Osteoblast (primary cell): Measurements from ENCODE around the gene FARS2. TPM values are rescaled to one million over a fixed set of nuclear protein-coding genes. Genes with fewer than 3 reads are reported as not detected.

ENCODE experiments used
- DNase-seq: peaks from one replicate; pipeline ENCODE4 v3.0.0; 2011; ENCODE audit warnings: low spot score, mixed read lengths; ENCODE audit not compliant: insufficient read length; ENCODE audit errors: missing footprints
- H2AFZ ChIP-seq: 2 replicates; pipeline ENCODE4 v1.6.0; 2011; ENCODE audit warnings: mild to moderate bottlenecking, low read length
- H3K27ac ChIP-seq: 2 replicates; pipeline ENCODE4 v1.5.1; 2011; ENCODE audit warnings: mild to moderate bottlenecking, low read depth, low read length, moderate library complexity
- H3K27me3 ChIP-seq: 2 replicates; pipeline ENCODE4 v1.6.0; 2012; ENCODE audit warnings: mild to moderate bottlenecking, control low read depth, inconsistent platforms, low read length, moderate library complexity; ENCODE audit not compliant: insufficient read depth
- H3K36me3 ChIP-seq: 2 replicates; pipeline ENCODE4 v1.5.1; 2011; ENCODE audit warnings: mild to moderate bottlenecking, low read length, control low read depth, moderate library complexity; ENCODE audit not compliant: insufficient read depth
- H3K4me1 ChIP-seq: 2 replicates; pipeline ENCODE4 v1.5.1; 2011; ENCODE audit warnings: mild to moderate bottlenecking, low read length, control low read depth, moderate library complexity; ENCODE audit not compliant: insufficient read depth
- H3K4me2 ChIP-seq: 2 replicates; pipeline ENCODE4 v1.6.0; 2011; ENCODE audit warnings: mild to moderate bottlenecking, low read length; ENCODE audit not compliant: insufficient read depth
- H3K4me3 ChIP-seq: fragments of 200-600 bp; sonication (generic); 3 replicates; pipeline ENCODE4 v1.5.1; 2012; ENCODE audit warnings: mild to moderate bottlenecking, low read length, inconsistent platforms; ENCODE audit not compliant: insufficient read depth
- H3K79me2 ChIP-seq: 2 replicates; pipeline ENCODE4 v1.6.0; 2012; ENCODE audit warnings: mild to moderate bottlenecking, low read length, control low read depth, inconsistent platforms; ENCODE audit not compliant: insufficient read depth
- H3K9me3 ChIP-seq: 2 replicates; pipeline ENCODE4 v1.5.1; 2011; ENCODE audit warnings: low read depth, low read length, control low read depth
- H4K20me1 ChIP-seq: 2 replicates; pipeline ENCODE4 v1.6.0; 2012; ENCODE audit warnings: mild to moderate bottlenecking, low read length, control low read depth; ENCODE audit not compliant: insufficient read depth
- total RNA-seq: library from RNA; depleted of rRNA; stranded (reverse); fragments of >200 nt; gene quantifications from 2 replicates; pipeline ENCODE4 v1.2.3, GENCODE V29; 2012
- TF ChIP-seq, protein P1 (sequence below): IDR thresholded peaks from 2 replicates; pipeline ENCODE4 v1.5.1; 2011; ENCODE audit warnings: mild to moderate bottlenecking, low read depth, low read length, moderate library complexity; ENCODE audit errors: extremely low read depth

The FARS2 gene
- total RNA-seq, 1 donor: 29.7 TPM

DNA sequence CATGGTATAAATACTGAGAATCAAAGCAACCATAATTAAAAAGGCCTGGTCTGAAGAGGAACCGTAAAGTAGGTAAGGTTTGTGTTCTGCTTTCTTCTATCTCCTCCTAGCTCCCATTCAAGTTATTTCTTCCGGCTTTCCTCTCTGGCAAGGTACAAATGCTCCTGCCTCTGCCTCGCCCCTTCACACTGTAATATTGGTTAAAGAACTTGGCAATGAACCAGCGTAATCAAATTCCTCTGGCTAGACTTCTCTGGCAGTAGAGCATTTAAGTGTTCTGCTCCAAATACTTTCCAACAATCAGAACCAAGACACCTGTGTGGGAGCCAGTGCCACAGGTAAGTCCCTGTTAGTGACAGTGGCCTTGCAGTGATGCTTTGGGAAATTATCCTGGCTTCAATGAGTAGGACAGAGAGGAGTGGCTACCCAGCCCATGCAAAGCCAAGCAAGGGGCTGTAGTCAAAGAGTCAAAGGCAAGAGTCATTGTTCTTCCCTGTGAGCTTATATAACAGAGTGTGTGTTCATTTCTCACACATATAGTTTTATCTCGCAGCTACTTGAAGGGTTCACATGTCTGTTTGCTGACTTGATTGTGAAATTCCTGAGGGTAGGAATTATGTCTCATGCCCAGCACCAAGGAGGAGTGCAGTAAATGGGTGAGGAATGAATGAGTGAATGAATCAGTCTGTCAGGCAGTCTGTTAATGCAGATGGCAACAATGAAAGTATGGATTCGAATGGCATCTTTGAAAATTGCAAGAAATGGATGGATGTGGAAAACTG, 416.1 kb downstream of the FARS2 start:
- Histone ChIP-seq H3K27ac (no peak overlapping the region), H4K20me1 (no peaks in the 10 kb centered on the region), H3K4me3 (no peak overlapping the region), H3K9me3 (no peaks in the 10 kb centered on the region), H2AFZ (no peak overlapping the region), H3K4me1 (peaks cover 44% of the 10 kb centered on the region), H3K36me3 (no peaks in the 10 kb centered on the region), H3K4me2 (no peak overlapping the region), H3K79me2 (no peaks in the 10 kb centered on the region), H3K27me3 (no peaks in the 10 kb centered on the region)
- peak; percentile 25 for DNase-seq
- TF ChIP-seq, protein P1, sequence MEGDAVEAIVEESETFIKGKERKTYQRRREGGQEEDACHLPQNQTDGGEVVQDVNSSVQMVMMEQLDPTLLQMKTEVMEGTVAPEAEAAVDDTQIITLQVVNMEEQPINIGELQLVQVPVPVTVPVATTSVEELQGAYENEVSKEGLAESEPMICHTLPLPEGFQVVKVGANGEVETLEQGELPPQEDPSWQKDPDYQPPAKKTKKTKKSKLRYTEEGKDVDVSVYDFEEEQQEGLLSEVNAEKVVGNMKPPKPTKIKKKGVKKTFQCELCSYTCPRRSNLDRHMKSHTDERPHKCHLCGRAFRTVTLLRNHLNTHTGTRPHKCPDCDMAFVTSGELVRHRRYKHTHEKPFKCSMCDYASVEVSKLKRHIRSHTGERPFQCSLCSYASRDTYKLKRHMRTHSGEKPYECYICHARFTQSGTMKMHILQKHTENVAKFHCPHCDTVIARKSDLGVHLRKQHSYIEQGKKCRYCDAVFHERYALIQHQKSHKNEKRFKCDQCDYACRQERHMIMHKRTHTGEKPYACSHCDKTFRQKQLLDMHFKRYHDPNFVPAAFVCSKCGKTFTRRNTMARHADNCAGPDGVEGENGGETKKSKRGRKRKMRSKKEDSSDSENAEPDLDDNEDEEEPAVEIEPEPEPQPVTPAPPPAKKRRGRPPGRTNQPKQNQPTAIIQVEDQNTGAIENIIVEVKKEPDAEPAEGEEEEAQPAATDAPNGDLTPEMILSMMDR: no peak

DNA sequence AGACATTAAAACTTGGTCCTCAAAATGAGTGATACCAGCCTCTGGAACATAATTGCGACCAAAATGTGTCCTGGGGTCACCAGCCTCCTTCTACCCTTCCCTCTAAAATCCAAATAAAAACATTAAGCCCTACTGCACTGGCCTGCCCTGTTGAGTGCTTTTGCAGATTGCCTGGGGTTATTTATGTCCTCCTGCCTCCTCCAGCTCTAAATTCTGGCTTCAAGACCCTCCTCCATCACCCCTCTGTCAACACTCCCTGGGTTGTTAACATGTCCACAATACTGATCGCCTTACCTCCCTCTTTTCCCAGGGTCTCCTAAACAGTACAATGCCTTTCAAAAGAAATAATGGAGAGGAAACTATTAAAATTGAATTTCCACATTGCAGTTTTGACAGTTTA, 418.0 kb downstream of the FARS2 start:
- Histone ChIP-seq H3K4me2 (no peak overlapping the region), H3K27ac (no peak overlapping the region), H4K20me1 (no peaks in the 10 kb centered on the region), H3K4me3 (no peak overlapping the region), H2AFZ (no peak overlapping the region), H3K27me3 (no peaks in the 10 kb centered on the region), H3K4me1 (peaks cover 36% of the 10 kb centered on the region), H3K9me3 (no peaks in the 10 kb centered on the region), H3K79me2 (no peaks in the 10 kb centered on the region), H3K36me3 (no peaks in the 10 kb centered on the region)
- TF ChIP-seq, protein P1: no peak
- no peak for DNase-seq

DNA sequence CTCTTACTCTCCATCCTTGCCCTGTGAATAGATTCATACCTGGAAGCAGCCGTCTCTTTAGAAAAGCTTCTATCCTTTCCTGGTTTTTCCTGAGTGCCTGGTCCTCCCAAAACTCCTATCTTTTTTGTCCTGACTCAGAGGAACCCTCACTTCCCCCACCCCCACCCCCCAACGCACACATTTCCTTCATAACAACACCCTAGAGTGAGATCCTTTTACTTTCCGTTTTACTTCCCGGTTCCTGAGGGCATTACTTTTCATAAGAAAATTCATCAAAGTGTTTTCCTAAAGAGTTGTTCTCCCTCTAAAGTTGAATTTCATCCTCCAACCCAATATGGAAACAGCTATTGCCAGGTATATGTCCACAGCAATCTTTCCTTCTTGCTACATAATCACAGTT, 418.4 kb downstream of the FARS2 start:
- DNase-seq: no peak
- Histone ChIP-seq H3K9me3 (no peaks in the 10 kb centered on the region), H3K4me3 (no peak overlapping the region), H3K27me3 (no peaks in the 10 kb centered on the region), H3K79me2 (no peaks in the 10 kb centered on the region), H3K27ac (no peak overlapping the region), H3K4me2 (no peak overlapping the region), H4K20me1 (no peaks in the 10 kb centered on the region), H2AFZ (no peak overlapping the region), H3K4me1 (peaks cover 34% of the 10 kb centered on the region), H3K36me3 (no peaks in the 10 kb centered on the region)
- TF ChIP-seq, protein P1: no peak

DNA sequence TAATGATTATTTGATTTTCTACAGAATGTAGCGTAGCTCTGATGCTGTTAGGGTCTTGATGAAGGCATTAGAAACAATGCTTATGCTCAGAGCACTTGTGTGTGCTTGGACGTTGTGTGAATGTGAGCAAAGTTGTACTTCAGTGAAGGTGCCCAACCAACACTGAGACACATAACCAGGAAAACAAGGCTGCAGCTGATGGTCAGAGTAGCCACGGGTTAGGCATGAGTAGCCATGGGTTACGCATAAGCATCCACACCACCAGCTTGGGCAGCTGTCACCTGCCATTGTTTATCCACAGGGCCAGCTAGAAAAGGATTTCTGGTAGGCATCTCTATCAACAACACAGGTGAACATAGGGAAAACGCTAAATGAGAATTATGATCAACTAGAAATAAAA, 418.8 kb downstream of the FARS2 start:
- Histone ChIP-seq H2AFZ (no peak overlapping the region), H3K9me3 (no peaks in the 10 kb centered on the region), H3K4me2 (no peak overlapping the region), H3K4me1 (peaks cover 32% of the 10 kb centered on the region), H3K36me3 (no peaks in the 10 kb centered on the region), H4K20me1 (no peaks in the 10 kb centered on the region), H3K27ac (no peak overlapping the region), H3K27me3 (no peaks in the 10 kb centered on the region), H3K4me3 (no peak overlapping the region), H3K79me2 (no peaks in the 10 kb centered on the region)
- TF ChIP-seq, protein P1: no peak
- DNase-seq: no peak
